ENCODE measurements around the gene ARHGAP6.

Gene ARHGAP6

DNA sequence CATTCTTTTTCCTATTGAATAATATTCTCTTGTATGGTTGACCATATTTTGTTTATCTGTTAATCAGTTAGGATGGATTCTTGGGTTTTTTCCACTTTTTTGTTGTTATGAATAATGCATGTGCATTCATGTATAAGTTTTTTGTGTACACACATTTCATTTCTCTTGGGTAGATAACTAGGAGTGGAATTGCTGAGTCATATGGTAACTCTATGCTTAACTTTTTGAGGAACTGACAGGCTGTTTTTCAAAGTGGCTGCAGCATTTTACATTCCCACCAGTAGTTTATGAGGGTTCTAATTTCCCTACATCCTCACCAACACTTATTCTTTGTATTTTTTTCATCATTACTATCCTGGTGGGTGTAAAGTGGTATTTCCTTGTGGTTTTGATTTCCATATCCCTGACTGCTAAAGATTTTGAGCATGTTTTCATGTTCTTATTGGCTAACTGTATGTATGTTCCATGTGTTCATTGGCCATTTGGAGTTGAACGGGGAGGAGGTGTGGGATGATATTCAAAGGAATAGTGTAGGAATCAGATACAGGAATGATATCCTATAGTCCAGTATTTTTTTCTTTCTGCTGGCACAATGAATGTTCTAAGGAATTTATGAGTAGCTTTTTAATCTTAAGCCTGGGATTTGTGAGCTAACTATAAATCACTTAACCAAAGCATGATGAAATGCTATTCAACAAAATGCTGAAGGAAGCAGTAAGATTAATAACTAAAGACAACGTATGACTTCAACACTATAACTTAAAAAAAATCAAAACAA lies 258.2 kb downstream of the ARHGAP6 start:
- H3K27ac ChIP-seq = no peak overlapping the region
- TF ChIP-seq CTCF (conservative IDR thresholded peaks at IDR 0.05) = no peak

GRCh38 chrX:11406109-11406765 lies 259.5 kb downstream of the ARHGAP6 start:
- no peak for TF ChIP-seq CTCF (conservative IDR thresholded peaks at IDR 0.05)
- H3K27ac ChIP-seq = no peak overlapping the region

DNA sequence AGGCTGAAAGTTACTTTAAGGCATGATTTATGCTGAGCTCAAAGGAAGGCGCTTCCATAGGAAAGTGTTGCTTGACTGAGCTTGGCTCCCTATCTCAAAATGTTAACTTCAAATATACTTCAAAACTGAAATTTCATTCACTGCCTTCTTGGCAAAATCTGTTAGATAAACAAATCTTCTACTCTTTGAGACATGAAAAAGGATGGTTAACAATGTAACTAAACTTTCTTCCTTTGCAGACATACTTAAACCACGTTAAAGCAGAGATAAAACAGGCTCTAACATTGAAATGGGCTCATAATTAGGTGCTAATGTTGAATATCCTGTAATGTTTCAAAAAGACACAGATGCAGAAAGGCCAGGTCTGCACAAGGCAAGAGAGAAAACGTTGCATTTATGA lies 262.1 kb downstream of the ARHGAP6 start:
- no peak for TF ChIP-seq CTCF (conservative IDR thresholded peaks at IDR 0.05)
- H3K27ac ChIP-seq = no peak overlapping the region

- no peak for TF ChIP-seq CTCF (conservative IDR thresholded peaks at IDR 0.05)
- no peak overlapping the region for H3K27ac ChIP-seq
These were observed 263.8 kb downstream of the ARHGAP6 start for GRCh38 chrX:11401966-11402365.

GRCh38 chrX:11399489-11400094 lies 266.1 kb downstream of the ARHGAP6 start:
- no peak overlapping the region for H3K27ac ChIP-seq
- no peak for TF ChIP-seq CTCF (conservative IDR thresholded peaks at IDR 0.05)

GRCh38 chrX:11398785-11399184 lies 266.9 kb downstream of the ARHGAP6 start:
- no peak for TF ChIP-seq CTCF (conservative IDR thresholded peaks at IDR 0.05)
- H3K27ac ChIP-seq = no peak overlapping the region

GRCh38 chrX:11398139-11398538 lies 267.6 kb downstream of the ARHGAP6 start:
- TF ChIP-seq CTCF (conservative IDR thresholded peaks at IDR 0.05) = no peak
- H3K27ac ChIP-seq = no peak overlapping the region

Measured in VCaP (cell line).